Measurements from ENCODE around the gene RNF34. TPM values are rescaled to one million over a fixed set of nuclear protein-coding genes. Genes with fewer than 3 reads are reported as not detected.
A peak's percentile ranks its signal among the peaks of the same experiment; 100 is the strongest.

RNF34 gene
- total and polyA plus RNA-seq, 2 of the 8 experiments (the other 6 are each of a cell fraction or from before 2014, with no cell fraction given) = 37.9 to 57.6 TPM

- no peak for TF ChIP-seq POU5F1 (IDR thresholded peaks at IDR 0.05; ENCODE audit: low read depth, low read length)
- TF ChIP-seq ATF2 (IDR thresholded peaks at IDR 0.05; ENCODE audit: low read length) = no peak
- 0 out of 2 replicates have a peak, but pooled peaks have one; percentile 0 for TF ChIP-seq TAF1 (IDR thresholded peaks at IDR 0.05; ENCODE audit: low read depth, low read length)
- TF ChIP-seq RFX5 (IDR thresholded peaks at IDR 0.05; ENCODE audit: borderline replicate concordance, low read depth, low read length) = no peak
- 0 out of 2 replicates have a peak, but pooled peaks have one; percentile 51 for TF ChIP-seq GABPA (IDR thresholded peaks at IDR 0.05; ENCODE audit: borderline replicate concordance, insufficient read depth, low read length)
- no peak for TF ChIP-seq CBX8 (IDR thresholded peaks at IDR 0.05; ENCODE audit: borderline replicate concordance, low read depth, low read length)
- peak in 1 of 2 experiments; percentile 73; a peak in 2 of 4 replicates for TF ChIP-seq HDAC2 (IDR thresholded peaks at IDR 0.05; ENCODE audit: borderline replicate concordance in 1 of 2, low read depth in 2 of 2, low read length in 2 of 2)
- TF ChIP-seq CREB1 (IDR thresholded peaks at IDR 0.05) = no peak
- TF ChIP-seq TEAD4 (IDR thresholded peaks at IDR 0.05; ENCODE audit: low read depth, low read length) = no peak
- peak; percentile 19 for TF ChIP-seq PHF8 (conservative IDR thresholded peaks at IDR 0.05; ENCODE audit: low read depth, low read length)
- TF ChIP-seq E2F6 (IDR thresholded peaks at IDR 0.05) = no peak
- TF ChIP-seq RBBP5 (IDR thresholded peaks at IDR 0.05; ENCODE audit: borderline replicate concordance, low read depth, low read length) = 0 out of 2 replicates have a peak, but pooled peaks have one; percentile 39
- TF ChIP-seq BCL11A (IDR thresholded peaks at IDR 0.05; ENCODE audit: low read depth in 2 of 2, low read length in 2 of 2) = no peak
- TF ChIP-seq NRF1 (IDR thresholded peaks at IDR 0.05; ENCODE audit: low read depth, low read length) = no peak
- no peak for TF ChIP-seq POLR2AphosphoS5 (IDR thresholded peaks at IDR 0.05; ENCODE audit: low read depth, low read length)
- no peak for TF ChIP-seq NANOG (IDR thresholded peaks at IDR 0.05; ENCODE audit: insufficient read depth, low read depth, low read length, poor library complexity, severe bottlenecking)
- TF ChIP-seq ZNF274 (IDR thresholded peaks at IDR 0.05; ENCODE audit: borderline replicate concordance, extremely low read depth, low read length) = no peak
- no peak for TF ChIP-seq CEBPB (IDR thresholded peaks at IDR 0.05; ENCODE audit: low read depth, low read length)
- no peak for TF ChIP-seq SIRT6 (IDR thresholded peaks at IDR 0.05; ENCODE audit: low read length)
- no peak for TF ChIP-seq KDM4A (IDR thresholded peaks at IDR 0.05; ENCODE audit: low read depth, low read length, severe bottlenecking)
- no peak for TF ChIP-seq MAFK (IDR thresholded peaks at IDR 0.05; ENCODE audit: low read depth, low read length)
- no peak for TF ChIP-seq KDM5A (IDR thresholded peaks at IDR 0.05; ENCODE audit: low read length)
These were observed 68.0 kb downstream of the RNF34 start (continued) for GRCh38 chr12:121467638-121468498.
